Stimulated activated CD4-positive, alpha-beta T cell treated with anti-CD3 and anti-CD28 coated beads, Interleukin-2, amount 100 ng/mL, for 4 hours (primary cell): ENCODE results near the gene KIAA1958.
"Not testable (repeated sequence)": the region's sequence is repeated elsewhere in the genome, so short reads cannot be mapped to it uniquely, and the experiment has no call there.

Experiments
- DNase-seq: peaks from one replicate; pipeline ENCODE4 v3.0.0-alpha.2; 2020; ENCODE audit warnings: low read depth

KIAA1958 gene

DNA sequence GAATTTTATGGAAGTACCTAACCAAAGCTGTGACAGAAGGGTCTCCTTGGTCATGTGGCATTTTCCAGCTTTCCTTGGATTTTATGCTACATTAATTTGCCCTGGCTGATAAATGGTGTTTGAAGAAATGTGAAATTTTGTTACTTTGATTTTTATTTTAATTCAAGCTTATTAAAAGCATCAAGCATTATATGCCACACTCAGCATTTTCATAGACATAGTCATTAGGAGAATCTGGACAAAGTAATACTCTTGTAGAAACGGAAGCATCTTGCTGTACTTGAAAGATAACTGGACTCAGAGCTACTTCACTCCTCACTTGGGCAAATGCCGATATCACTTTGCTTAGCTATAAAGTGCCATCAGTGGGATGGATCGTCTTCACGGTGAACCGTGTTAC is 177.1 kb downstream of the KIAA1958 start:
- DNase-seq, result no peak

DNA sequence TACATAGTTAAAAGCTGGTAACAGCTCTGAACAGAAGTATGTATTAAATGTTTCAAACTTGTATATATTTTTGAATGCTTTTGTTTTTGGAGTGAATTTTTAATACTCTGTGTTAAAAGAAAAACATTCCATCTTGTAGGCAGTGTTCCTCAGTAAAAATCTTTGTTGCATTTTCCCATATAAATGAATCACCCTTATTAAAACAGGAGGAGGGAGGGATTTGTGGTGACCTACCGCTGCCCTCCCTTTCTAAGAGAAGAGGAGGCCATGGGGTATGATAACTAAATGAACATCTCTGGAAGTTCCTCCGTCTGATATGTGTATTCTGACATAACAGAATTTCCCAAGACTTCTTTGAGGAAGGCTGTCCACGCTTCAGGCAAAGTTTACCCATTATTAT is 177.9 kb downstream of the KIAA1958 start:
- DNase-seq, result no peak

DNA sequence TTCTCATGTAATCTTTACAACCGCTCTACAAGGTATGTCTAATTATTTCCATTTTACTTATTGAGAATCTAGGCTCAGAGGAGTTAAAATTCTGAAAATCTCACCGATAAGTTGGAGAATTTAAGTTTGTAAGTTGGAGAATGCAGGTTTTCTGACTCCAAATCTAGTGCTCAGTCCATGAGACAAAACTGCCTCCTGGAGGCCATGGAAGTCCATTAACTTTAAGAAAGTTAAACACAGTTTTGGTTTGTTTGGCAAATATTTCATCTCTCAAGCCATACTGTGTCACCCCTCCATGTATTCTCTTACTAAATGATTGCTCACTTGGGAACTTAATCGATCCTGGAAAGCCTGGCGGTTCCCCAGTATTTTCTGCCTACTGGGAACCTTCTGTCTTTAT is 178.7 kb downstream of the KIAA1958 start:
- no peak for DNase-seq

DNA sequence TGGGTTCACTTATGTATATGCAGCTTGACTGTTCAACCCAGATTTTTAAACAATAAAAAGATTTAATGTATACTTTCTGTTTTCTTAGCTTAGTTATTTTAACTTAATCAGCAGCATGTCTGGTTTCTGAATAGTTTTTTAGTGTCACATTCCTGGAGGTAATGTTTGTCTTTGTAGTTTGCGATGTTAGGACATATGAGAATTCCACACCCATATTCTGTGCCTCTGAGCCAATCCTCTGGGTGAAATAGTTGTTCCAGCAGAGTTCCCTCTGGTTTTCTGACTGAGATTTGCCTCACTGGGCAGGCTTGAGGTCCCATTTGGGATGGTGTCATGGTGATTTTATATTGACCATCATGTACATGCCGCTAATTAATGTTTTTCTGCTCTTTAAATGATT is 182.7 kb downstream of the KIAA1958 start:
- DNase-seq, result no peak

DNA sequence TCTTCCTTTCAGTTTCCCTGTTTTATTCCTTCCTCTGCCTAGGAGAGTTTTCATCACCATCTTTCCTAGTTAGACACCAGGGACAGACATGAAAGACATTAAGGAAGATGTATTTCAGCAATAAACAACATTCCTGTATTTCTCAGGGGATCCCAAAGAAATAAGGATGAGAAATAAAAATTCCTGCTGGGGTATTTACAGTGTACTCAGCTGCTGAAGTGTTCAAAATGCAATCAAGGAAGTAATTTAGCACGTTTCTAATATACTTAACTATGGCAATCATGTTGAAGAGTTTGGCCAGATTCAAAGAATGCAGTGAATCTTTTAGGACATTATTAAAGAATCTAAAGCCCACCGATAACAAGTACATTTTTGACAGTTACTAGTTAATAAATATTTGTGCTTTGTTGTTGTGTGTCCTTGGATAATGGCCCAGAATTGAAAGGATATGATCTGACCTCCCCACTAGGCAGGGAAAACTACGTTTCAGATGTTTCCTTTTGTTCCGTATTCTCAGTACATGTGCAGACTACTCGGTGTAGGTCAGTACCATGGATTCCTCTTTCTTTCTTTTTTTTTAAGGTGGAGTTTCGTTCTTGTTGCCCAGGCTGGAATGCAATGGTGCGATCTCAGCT is 184.5 kb downstream of the KIAA1958 start:
- no peak for DNase-seq

DNA sequence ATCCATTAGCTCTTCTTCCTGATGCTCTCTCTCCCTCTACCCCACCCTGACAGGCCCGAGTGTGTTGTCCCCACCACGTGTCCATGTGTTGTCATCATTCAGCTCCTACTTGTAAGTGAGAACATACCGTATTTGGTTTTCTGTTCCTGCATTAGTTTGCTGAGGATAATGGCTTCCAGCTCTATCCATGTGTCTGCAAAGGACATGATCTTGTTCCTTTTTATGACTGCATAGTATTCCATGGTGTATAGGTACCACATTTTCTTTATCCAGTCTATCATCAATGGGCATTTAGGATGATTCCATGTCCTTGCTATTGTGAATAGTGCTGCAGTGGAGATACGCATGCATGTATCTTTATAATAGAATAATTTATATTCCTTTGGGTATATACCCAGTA is 186.6 kb downstream of the KIAA1958 start:
- not testable (repeated sequence) for DNase-seq

DNA sequence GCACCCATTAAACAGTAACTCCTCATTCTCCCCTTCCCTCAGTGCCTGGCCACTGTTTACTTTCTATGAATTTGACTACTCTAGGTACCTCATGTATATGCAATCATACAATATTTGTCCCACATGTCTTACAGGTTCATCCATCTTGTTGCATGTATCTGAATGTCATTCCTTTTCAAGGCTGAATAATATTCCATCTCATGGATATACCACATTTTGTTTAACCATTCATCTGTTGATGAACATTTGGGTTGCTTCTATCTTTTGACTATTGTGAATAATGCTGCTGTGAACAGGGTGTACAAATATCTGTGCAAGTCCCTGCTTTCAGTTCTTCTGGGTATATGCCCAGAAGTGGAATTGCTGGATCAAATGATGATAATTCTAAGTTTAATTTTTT is 190.4 kb downstream of the KIAA1958 start:
- no peak for DNase-seq

DNA sequence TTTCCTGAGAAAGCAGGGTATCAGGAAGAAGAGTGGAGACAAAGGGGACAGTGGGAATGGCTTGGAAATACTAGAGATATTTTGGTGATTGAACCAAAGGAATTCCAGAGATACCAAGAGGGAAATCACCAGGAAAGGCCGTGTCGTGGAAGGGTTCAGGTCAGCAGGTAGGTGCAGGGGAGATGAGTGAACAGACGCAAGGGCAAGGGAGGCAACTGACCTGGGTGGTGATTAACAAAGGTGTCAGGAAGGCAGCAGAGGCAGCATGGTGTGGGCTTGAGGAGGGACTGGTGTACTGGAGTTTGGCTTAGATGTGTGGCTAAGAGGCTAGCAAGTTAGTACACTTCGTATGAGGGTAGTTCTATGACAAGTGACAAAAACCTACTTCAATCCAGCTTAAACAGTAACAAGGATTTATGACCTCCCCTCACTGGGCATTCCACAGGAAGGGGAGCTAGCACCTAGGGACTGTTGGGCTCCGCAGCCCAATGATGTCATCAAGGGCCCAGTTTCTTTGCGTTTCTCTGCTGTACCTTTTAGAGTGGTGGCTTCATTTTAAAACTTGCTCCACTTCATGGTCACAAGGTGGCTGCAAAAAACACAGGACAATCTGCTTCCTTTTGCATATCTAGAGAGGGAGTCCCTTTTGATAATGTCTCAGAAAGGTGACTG is 194.2 kb downstream of the KIAA1958 start:
- DNase-seq, result no peak

DNA sequence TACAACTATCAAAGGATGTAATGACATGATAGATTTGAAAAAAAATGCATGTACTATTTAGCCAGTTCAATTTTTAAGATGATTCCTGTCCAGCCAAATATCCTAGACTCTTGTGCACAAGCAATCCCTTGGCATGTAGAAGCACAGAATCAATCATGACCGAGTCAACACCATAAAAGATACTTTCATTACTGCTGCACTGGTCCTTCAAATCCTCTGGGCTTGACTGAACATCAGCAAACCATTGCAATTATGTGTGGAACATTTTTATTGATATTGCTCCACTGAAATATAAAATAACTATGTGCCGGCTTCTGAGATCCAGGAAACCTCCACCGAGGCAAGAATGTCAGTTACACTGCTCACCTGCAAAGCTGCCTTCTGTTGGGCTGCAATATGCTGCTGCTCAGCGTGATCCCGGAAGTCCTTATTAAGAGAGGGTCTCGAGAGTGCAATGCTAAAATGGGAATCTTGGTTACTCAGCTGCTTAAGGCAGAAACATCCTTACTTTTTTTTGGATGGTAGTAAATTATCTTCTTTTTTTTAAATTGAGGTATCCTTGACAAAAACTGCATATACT is 202.6 kb downstream of the KIAA1958 start:
- DNase-seq, result no peak

DNA sequence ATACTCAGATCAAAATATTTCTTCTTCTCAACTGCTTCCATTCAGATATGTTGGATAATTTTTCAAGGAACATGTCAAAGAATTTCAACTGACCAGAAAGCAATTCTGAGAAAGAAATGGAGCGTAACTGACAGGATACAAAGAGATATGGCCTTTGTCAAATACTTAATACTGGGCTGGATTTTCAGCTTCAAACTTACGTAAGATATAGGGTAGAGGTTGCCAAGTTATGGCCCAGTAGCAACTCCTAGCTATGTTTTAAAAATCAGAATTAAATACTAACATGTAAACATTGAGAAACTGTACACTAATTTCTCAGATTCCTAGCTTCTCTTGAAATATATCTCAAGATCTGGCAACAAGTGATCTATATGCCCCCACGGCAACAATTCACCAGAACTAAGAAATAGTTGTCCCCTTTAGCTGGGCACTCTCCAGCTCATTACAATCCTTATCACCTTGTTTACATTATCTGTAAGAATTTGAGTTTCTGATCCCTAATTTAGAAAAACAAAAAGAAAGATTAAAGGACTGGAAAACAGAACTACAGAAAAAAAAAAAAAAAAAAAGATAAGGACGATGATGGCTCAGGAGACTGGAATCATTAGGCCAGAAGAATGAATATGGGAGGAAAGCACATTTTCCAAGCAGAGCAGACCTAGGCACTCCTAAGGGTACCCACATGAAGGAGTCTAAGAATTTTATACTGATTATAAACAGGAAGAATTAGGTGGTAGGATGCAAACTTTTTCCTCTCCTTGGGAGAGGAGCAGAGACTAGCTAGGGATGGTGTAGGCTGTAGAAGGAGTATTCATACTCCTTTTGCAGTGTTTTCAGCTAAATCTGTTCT is 208.3 kb downstream of the KIAA1958 start:
- no peak for DNase-seq

DNA sequence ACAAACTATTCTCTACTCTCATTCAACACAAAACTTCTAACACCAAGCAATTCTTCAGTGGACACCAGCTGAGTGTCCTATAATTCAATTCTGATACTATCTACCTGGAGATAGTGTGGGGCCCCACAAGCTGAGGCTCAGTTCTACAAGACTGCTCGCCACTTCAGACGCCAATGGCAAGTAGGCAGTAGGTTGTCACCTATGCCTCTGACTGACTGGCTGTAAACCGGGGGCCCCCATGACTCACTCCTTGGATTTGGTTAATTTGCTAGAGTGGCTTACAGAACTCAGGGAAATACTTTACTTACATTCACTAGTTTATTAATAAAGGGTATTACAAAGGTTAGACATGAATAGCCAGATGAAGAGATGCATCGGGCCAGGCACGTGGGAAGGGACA is 209.8 kb downstream of the KIAA1958 start:
- DNase-seq, result no peak

DNA sequence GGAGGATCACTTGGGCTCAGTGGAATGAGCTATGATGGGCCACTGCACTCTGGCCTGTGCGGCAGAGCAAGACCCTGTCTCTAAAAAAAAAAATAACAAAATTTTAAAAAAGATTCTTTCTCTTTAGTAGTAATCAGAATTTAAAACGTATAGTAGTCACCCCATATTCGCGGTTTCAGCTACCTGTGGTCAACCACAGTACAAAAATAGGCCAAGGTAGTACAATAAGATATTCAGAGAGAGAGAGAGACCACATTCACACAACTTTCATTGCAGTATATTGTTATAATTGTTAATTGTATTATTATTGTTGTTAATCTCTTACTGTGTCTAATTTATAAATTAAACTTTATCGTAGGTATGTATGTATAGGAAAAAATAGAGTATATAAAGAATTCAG is 212.6 kb downstream of the KIAA1958 start:
- DNase-seq, result no peak

DNA sequence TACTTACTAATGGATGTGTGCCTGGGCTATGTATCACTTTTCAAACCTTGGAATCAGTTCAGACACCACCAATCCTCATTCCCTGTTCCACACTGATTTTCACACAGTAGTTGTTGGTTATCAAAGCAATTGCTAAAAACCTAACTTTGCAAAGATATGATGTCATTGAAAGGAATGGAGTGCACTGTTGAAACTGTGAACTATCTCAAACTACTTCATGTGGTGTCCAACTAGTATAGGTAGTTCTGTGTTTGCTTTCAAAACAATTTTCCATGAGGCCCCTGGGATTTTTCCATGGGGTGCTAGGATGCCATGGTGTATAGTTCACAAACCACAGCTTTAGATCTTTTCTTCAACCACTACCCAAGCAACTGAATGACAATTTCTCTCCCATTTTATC is 213.5 kb downstream of the KIAA1958 start:
- DNase-seq, result no peak

DNA sequence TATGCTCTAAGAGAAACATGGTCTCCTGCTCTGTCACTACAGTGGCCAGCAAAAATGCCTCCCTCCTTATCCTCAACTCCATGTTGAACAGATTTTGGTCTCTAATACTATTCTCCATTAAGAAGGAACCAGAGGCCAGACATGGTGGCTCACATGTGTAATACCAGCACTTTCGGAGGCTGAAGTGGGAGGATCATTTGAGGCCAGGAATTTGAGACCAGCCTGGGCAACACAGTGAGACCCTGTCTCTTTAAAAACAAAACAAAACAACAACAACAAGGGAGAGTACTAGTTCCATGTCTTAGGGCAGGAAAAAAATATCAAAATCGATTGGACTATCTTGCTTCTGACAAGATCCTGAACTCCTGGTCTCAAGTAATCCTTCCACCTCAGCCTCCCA is 216.7 kb downstream of the KIAA1958 start:
- DNase-seq, result no peak

DNA sequence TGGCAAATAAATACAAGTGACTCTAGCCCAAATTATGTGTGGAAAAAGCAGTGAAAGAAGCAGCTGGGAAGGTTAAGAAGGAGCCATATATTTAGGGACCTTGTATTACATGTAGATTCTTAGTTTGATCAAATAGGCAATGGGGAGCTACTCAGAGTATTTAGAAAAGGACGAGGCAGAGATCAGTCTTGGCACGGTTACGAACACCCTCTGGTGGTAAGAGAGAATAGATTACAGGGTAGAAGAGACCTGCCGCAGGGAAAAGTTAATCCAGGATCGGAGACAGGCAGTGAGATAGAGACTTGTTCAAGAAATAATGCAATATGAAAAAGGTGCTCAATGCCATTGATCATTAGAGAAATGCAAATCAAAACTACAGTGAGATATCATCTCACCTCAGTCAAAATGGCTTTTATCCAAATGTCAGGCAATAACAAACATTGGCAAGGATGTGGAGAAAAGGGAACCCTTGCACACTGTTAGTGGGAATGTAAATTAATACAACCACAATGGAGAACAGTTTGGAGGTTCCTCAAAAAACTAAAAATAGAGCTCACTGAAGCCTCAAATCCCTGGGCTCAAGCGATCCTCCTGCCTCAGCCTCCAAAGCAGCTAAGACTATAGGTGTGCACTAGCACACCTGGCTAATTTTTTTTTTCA is 219.3 kb downstream of the KIAA1958 start:
- DNase-seq, result no peak

DNA sequence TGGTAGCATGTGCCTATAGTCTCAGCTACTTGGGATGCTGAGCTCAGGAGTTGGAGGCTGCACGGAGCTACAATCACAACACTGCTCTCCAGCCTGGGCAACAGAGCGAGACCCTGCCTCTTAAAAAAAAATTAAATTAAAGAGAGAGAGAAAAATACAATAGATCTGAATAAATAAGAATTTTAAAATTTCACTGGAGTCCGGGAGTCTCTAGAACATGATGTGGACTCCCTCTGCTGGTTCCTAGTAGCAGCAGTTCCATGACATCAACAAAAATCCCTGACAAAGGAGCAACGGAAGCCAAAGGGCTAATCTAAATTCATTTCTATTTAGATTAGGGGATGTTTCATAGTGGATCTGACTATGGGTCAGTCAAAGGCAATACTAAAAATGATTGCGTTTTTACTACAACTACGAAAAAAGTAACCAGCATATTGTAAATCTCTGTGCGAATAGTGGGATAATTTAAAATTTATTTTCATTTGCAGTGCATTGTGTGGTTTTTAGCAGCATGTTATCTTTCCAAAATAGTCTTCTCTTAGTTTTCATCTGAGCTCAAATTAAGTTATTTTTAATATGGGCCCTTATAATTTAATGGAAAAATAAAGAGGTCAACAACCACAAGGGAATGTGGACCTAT is 224.5 kb downstream of the KIAA1958 start:
- no peak for DNase-seq

DNA sequence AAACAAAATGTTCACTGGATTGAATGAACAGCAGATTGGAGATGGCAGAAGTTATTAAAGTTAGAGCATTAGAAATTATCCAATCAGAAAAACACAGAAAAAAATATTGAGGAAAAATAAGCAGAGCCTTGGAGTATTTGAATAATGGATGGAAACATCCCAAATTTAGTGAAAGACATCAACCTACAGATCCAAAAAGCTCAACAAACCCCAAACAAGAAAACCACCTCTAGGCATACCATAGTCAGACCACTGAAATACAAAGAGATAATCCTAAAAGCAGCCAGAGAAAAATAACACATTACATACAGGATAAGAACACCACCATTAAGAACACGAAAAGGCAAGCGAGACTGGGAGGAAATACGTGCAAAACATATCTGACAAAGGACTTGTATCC is 226.1 kb downstream of the KIAA1958 start:
- DNase-seq, result no peak

DNA sequence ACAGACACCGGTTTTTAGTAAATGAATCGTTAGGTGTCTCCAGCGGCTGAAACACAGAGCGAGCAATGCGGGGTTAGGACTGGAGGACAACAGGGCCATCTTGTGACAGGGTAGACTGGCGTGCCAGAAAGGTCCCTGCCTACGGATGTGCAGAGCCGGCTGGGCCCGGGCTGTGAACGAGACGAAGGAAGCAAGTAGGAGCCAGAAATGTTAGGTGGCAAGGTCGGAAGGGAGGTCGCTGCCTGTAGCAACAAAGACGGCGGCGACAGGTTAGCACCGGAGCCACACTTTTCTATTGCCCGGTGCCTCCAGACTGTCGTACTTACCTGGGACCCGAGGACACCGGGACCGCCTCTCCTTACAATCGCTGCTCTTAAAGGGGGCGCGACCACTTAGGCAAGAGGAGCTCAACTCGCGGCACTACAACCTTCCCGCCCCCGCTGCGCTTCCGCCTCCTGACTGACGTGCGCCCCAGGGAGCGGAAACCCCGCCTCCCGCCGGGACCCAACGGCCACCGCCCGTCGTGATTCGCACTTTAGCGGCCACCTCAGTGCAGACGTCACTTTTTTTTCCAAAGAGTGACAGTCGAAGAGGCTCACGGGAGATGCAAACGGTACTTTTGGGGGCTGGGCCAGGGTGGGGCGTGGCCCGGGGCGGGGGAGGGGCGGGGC is 231.2 kb downstream of the KIAA1958 start, which contains the start of gene INIP:
TSS of gene INIP (minus strand) at position 457 of the 671 bp plus-strand sequence. CDS start 1,632 bp downstream, outside the sequence.
- DNase-seq, result peak; percentile 97
